VCaP (cell line): Measurements from ENCODE around the gene TBC1D17.

Experiments used
- H3K27ac ChIP-seq: fragments of 450-650 bp; 2 replicates; pipeline ENCODE4 v1.5.1; 2017
- TF ChIP-seq, protein P1 (sequence below): fragments of 450-650 bp; conservative IDR thresholded peaks from 2 replicates; pipeline ENCODE4 v1.5.1; 2017; ENCODE audit warnings: mild to moderate bottlenecking, moderate library complexity

Gene TBC1D17

DNA sequence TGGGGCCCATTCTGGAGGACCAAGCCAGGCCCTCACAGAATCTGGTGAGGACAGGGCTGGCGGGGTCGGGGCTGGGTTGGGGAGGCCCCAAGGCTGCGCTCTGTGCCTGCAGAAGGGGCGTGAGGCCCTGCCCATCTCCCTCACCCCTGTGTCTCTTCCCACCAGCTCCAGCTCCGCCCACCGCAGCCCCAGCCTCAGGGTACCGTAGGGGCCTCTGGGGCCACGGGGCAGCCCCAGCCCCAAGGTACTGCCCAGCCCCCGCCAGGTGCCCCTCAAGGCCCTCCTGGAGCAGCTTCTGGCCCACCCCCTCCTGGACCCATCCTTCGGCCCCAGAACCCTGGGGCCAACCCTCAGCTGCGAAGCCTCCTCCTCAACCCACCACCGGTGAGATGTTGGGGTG is 41.9 kb upstream of the TBC1D17 start:
- TF ChIP-seq, protein P1, sequence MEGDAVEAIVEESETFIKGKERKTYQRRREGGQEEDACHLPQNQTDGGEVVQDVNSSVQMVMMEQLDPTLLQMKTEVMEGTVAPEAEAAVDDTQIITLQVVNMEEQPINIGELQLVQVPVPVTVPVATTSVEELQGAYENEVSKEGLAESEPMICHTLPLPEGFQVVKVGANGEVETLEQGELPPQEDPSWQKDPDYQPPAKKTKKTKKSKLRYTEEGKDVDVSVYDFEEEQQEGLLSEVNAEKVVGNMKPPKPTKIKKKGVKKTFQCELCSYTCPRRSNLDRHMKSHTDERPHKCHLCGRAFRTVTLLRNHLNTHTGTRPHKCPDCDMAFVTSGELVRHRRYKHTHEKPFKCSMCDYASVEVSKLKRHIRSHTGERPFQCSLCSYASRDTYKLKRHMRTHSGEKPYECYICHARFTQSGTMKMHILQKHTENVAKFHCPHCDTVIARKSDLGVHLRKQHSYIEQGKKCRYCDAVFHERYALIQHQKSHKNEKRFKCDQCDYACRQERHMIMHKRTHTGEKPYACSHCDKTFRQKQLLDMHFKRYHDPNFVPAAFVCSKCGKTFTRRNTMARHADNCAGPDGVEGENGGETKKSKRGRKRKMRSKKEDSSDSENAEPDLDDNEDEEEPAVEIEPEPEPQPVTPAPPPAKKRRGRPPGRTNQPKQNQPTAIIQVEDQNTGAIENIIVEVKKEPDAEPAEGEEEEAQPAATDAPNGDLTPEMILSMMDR = no peak
- H3K27ac ChIP-seq = no peak overlapping the region

DNA sequence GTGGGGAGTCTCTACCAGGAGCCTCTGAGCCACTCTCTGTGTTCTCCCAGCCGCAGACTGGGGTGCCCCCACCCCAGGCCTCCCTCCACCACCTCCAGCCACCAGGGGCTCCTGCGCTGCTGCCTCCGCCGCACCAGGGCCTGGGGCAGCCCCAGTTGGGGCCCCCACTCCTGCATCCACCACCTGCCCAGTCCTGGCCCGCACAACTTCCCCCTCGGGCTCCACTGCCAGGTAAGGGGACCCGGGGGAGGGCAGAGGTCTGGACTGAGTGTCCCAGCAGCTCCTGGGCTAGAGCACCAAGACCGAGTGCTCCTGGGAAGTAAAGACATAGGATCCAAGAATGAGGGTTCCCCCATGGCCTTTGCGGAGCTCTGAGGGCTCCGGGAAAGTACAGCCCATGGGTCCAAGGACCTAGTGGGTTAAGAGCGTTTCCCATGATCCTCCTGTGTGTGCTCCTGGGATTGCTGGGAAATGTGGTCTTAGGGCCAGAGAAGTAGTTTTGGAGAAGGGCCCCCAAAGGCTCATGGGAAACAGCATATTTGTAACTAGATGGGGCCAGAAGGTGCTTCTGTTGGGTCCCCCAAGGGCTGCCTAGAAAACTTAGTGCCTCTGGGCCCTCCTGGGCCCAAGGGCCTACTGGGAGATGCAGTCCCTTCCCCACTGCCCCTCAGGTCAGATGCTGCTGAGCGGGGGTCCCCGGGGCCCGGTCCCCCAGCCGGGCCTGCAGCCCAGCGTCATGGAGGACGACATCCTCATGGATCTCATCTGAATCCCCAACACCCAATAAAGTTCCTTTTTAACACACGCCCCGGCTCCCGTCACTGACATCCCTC is 41.1 kb upstream of the TBC1D17 start:
- TF ChIP-seq, protein P1 = no peak
- H3K27ac ChIP-seq = no peak overlapping the region

DNA sequence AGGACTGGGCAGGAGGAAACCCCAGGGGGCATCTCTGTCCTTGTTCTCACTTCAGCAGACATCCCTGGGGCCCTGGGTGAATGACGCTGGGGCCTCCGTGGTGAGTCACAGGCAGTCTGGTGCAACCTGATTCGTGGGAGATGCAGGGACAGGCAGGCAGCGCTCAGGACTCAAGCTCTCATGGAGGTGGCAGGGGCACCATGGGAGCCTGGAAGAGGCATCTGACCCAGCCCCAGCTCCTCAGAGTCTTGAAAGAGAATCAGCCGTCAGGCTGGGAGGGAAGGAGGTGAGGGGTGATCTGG is 40.5 kb upstream of the TBC1D17 start:
- H3K27ac ChIP-seq = no peak overlapping the region
- TF ChIP-seq, protein P1 = no peak

DNA sequence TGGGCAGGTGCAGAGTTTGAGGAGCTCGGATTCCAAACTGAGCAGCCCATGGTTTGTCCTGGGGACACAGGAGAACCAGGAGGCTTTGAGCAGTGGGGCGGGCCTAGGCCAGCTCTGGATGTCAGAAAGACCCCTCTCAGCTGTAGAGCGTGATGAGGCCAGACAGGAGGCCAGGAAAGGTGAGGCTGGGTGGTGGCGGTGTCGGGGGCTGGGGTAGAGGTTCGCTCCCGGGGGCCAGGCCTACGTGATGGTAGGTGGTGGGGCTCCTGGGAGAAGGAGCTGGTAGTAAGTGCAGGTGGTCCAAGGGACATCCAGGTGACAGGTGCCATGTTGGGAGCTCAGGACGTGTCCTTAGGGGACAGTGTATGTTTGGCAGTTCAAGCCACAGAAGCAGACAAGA is 40.1 kb upstream of the TBC1D17 start:
- no peak overlapping the region for H3K27ac ChIP-seq
- TF ChIP-seq, protein P1 = no peak

DNA sequence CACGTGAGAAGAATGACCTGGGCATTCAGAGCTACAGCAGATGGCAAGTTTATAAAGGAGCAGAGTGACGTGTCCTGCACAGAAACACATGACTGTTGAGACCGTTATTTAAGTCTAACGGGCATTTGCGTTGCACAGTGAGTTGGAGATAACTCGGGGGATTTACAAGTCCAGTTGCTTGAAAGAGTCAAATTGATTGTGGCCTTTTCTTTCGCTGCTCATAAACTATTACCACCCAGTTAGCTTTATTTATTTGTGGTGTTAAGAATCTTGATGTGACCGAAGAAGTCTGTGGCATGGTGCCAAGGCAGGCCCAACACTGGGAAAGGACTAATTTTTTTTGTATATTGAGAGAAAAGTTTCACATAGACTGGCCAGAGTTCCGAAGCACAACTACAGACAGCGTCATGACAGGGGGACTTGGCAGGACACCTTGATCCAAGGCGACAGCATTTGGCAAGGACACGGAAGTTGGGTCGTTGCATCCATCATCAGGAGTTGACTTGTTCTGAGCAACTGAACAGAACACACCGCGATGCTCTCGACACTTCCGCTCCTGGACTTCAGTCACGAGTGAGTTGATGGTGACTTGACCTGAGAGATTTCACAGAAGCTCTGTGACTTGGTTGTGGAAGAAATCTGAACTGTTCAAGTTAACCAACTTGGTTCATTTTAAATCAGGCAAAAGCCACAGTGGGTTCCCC is 38.5 kb upstream of the TBC1D17 start:
- no peak overlapping the region for H3K27ac ChIP-seq

DNA sequence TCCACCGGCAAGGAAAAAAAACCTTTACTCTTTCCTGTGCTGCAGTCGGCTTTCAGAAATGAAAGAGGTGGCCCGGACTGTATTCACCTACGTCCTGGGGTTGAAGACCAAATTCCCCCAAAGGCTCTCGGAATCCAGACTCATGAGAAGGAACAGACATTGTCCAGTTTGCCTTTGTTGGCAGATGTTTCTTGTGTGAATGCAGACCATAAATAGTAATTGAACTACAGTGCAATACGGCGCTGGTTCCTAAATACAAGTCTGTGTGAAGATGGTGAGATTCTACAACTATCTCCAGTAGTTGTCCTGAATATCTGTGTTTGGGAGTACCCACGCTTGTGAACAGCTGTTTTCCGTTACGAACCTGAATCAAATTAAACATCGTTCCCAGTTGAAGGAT is 37.8 kb upstream of the TBC1D17 start:
- TF ChIP-seq, protein P1 = no peak
- no peak overlapping the region for H3K27ac ChIP-seq

More for the DNA sequence above, 38.5 kb upstream of the TBC1D17 start:
- TF ChIP-seq, protein P1 = no peak

DNA sequence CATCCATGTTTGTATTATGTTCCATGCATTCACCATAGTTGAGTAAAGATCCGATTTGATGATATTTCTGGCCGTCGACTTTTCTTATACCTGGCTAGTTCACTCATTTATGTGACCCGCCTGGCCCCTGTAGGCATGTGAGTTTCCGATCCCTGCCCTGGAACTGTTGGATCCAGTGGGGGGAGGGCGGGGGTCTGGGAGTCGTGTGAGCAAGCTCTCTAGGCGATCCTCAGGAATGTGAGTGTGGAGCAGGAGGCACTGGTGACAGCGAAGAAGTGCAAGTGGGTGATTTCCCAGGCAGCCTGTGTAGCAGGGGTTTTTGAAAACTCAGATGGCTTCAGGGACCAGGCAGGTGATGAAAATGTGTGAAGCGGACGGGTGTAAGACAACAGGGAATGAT is 37.2 kb upstream of the TBC1D17 start:
- no peak overlapping the region for H3K27ac ChIP-seq
- TF ChIP-seq, protein P1 = no peak
